Prostate gland (tissue), 2 donors: ENCODE results near the gene ELMOD1.

Experiments used
- CTCF ChIP-seq, 4 experiments: fragments of 200-600 bp in 2 of 4; fragments of 450-650 bp in 2 of 4; sonication (generic) in 2 of 4; IDR thresholded peaks; 1 replicate in 3 of 4; 2 replicates in 1 of 4; pipeline ENCODE4 v1.5.1; 2016 to 2019; ENCODE audit warnings: antibody characterized with exemption in 4 of 4, mild to moderate bottlenecking in 2 of 4, moderate library complexity in 2 of 4
- POLR2A ChIP-seq: fragments of 450-650 bp; IDR thresholded peaks from one replicate; pipeline ENCODE4 v1.6.1; 2016; ENCODE audit warnings: antibody characterized with exemption, mild to moderate bottlenecking

- TF ChIP-seq CTCF (IDR thresholded peaks at IDR 0.05): peak; percentile 26 to 57 (median 53)
- TF ChIP-seq POLR2A: no peak
These were observed 98.6 kb downstream of the ELMOD1 start for GRCh38 chr11:107689317-107690202.
